ENCODE data around the gene GPC3.

Gene GPC3

DNA sequence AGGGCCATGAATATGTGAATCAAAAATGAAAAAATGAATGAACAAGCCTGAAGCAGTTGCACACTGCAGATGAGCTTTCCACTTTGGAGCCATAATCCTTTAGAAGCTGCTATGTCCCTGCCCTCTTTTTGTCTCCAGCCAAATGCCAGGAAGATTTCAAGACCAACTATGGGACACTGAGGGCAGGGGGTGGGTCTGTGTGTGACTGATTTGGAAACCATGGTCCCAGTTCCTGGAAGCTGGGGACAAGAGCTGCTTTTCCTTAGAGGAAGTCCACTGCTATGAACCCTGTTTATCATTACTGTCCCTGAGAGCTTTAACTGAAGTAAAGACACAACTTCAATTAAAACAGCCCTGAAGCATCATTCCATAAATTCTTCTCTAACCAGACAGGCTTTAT, 416.2 kb downstream of the GPC3 start:
- no peaks in the 10 kb centered on the region for H3K4me1 ChIP-seq (ENCODE audit: control insufficient read depth, low read length)
- no peak overlapping the region for H3K4me2 ChIP-seq (ENCODE audit: low read length)
- no peak overlapping the region for H3K27ac ChIP-seq (ENCODE audit: low read depth, low read length)
- no peaks in the 10 kb centered on the region for H3K9me3 ChIP-seq (ENCODE audit: control insufficient read depth, insufficient read depth, low read length)
- H3F3A ChIP-seq (ENCODE audit: control insufficient read depth, insufficient read depth), result no peaks in the 10 kb centered on the region
- no peaks in the 10 kb centered on the region for H3K27me3 ChIP-seq (ENCODE audit: control insufficient read depth, low read length)
- H3K9me2 ChIP-seq (replicated peaks; ENCODE audit: control insufficient read depth, low read length), result no peaks in the 10 kb centered on the region
- TF ChIP-seq EZH2phosphoT487 (IDR thresholded peaks at IDR 0.05; ENCODE audit: borderline replicate concordance, low read length), result no peak
- TF ChIP-seq, protein P1, sequence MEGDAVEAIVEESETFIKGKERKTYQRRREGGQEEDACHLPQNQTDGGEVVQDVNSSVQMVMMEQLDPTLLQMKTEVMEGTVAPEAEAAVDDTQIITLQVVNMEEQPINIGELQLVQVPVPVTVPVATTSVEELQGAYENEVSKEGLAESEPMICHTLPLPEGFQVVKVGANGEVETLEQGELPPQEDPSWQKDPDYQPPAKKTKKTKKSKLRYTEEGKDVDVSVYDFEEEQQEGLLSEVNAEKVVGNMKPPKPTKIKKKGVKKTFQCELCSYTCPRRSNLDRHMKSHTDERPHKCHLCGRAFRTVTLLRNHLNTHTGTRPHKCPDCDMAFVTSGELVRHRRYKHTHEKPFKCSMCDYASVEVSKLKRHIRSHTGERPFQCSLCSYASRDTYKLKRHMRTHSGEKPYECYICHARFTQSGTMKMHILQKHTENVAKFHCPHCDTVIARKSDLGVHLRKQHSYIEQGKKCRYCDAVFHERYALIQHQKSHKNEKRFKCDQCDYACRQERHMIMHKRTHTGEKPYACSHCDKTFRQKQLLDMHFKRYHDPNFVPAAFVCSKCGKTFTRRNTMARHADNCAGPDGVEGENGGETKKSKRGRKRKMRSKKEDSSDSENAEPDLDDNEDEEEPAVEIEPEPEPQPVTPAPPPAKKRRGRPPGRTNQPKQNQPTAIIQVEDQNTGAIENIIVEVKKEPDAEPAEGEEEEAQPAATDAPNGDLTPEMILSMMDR (IDR thresholded peaks at IDR 0.05; ENCODE audit: low read depth, low read length, poor library complexity, severe bottlenecking), result no peak
- H3K36me3 ChIP-seq (ENCODE audit: control insufficient read depth, low read length), result no peaks in the 10 kb centered on the region
- H4K20me1 ChIP-seq (ENCODE audit: control insufficient read depth, insufficient read depth, low read depth, low read length), result no peaks in the 10 kb centered on the region
- H3K79me2 ChIP-seq (ENCODE audit: control insufficient read depth, low read length), result no peaks in the 10 kb centered on the region
- H3K4me3 ChIP-seq (ENCODE audit: low read length), result no peak overlapping the region

DNA sequence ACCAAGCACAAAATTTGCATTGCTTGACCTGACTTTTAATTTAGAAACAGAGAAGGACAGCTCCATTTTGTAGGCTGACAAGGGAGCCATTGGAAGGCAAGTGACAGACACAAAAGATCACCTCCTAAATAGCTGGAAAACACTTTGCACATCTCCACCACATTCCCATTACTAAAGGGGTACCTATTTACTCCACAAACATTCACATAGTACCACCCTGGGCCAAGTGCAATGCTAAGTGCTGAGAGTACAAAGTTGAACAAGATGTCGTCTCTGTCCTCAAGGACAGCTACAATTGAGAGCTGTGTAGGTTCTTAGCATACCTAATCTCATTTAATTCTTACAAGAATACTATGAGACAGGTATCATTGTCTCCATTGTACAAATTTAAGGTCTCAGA, 417.3 kb downstream of the GPC3 start:
- no peaks in the 10 kb centered on the region for H3K9me3 ChIP-seq (ENCODE audit: control insufficient read depth, insufficient read depth, low read length)
- H3K79me2 ChIP-seq (ENCODE audit: control insufficient read depth, low read length), result no peaks in the 10 kb centered on the region
- no peaks in the 10 kb centered on the region for H3K4me1 ChIP-seq (ENCODE audit: control insufficient read depth, low read length)
- no peaks in the 10 kb centered on the region for H3K27me3 ChIP-seq (ENCODE audit: control insufficient read depth, low read length)
- no peak overlapping the region for H3K27ac ChIP-seq (ENCODE audit: low read depth, low read length)
- H3K4me2 ChIP-seq (ENCODE audit: low read length), result no peak overlapping the region
- no peaks in the 10 kb centered on the region for H4K20me1 ChIP-seq (ENCODE audit: control insufficient read depth, insufficient read depth, low read depth, low read length)
- H3K36me3 ChIP-seq (ENCODE audit: control insufficient read depth, low read length), result no peaks in the 10 kb centered on the region
- no peaks in the 10 kb centered on the region for H3F3A ChIP-seq (ENCODE audit: control insufficient read depth, insufficient read depth)
- TF ChIP-seq, protein P1 (IDR thresholded peaks at IDR 0.05; ENCODE audit: low read depth, low read length, poor library complexity, severe bottlenecking), result no peak
- TF ChIP-seq EZH2phosphoT487 (IDR thresholded peaks at IDR 0.05; ENCODE audit: borderline replicate concordance, low read length), result no peak
- no peaks in the 10 kb centered on the region for H3K9me2 ChIP-seq (replicated peaks; ENCODE audit: control insufficient read depth, low read length)
- no peak overlapping the region for H3K4me3 ChIP-seq (ENCODE audit: low read length)

DNA sequence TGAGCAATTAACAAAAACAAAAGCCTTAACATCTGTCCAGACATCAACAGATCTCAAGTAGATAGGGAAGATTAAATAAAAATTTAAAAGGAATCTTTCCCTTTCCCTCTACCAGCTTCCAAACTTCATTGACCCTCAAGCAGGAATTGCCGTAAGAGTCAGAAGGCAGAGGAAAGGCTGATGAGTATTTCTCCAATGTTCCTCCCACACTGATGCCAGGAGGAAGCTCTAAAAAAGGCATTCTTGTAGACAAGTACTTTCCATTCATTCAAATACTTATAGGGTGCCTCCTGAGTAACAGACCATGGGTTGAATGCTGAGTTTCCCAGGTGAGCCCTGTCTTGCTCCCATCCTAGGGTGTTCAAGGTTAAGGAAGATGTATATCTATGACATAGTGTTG, 418.5 kb downstream of the GPC3 start:
- H3K27ac ChIP-seq (ENCODE audit: low read depth, low read length), result no peak overlapping the region
- TF ChIP-seq EZH2phosphoT487 (IDR thresholded peaks at IDR 0.05; ENCODE audit: borderline replicate concordance, low read length), result no peak
- TF ChIP-seq, protein P1 (IDR thresholded peaks at IDR 0.05; ENCODE audit: low read depth, low read length, poor library complexity, severe bottlenecking), result no peak
- H3K36me3 ChIP-seq (ENCODE audit: control insufficient read depth, low read length), result no peaks in the 10 kb centered on the region

DNA sequence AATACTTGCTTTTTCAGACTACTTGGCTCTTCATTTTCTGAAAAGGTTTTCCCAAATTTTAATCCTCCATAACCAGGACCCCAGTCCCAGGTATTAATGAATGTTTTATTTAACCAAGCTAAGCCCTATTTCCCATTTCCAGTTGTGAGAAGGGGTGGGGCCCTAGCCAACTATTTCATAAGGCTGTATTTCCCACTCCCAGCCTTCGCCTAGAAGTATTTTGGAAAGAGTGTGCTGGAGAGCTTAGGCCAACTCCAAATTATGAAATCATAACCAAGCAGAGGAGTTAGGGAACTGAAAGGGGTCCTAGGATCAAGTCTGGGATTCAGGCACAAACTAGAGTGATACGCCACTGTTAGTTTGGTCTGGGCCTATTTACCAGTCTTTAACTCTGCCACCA, 421.7 kb downstream of the GPC3 start:
- TF ChIP-seq EZH2phosphoT487 (IDR thresholded peaks at IDR 0.05; ENCODE audit: borderline replicate concordance, low read length), result no peak
- TF ChIP-seq, protein P1 (IDR thresholded peaks at IDR 0.05; ENCODE audit: low read depth, low read length, poor library complexity, severe bottlenecking), result no peak
- no peak overlapping the region for H3K4me2 ChIP-seq (ENCODE audit: low read length)

More for the DNA sequence above, 418.5 kb downstream of the GPC3 start:
- H3K4me1 ChIP-seq (ENCODE audit: control insufficient read depth, low read length), result no peaks in the 10 kb centered on the region
- H3K27me3 ChIP-seq (ENCODE audit: control insufficient read depth, low read length), result no peaks in the 10 kb centered on the region
- no peaks in the 10 kb centered on the region for H3F3A ChIP-seq (ENCODE audit: control insufficient read depth, insufficient read depth)
- no peaks in the 10 kb centered on the region for H4K20me1 ChIP-seq (ENCODE audit: control insufficient read depth, insufficient read depth, low read depth, low read length)
- no peak overlapping the region for H3K4me3 ChIP-seq (ENCODE audit: low read length)
- no peaks in the 10 kb centered on the region for H3K9me3 ChIP-seq (ENCODE audit: control insufficient read depth, insufficient read depth, low read length)
- no peaks in the 10 kb centered on the region for H3K79me2 ChIP-seq (ENCODE audit: control insufficient read depth, low read length)
- no peak overlapping the region for H3K4me2 ChIP-seq (ENCODE audit: low read length)
- H3K9me2 ChIP-seq (replicated peaks; ENCODE audit: control insufficient read depth, low read length), result no peaks in the 10 kb centered on the region

More for the DNA sequence above, 421.7 kb downstream of the GPC3 start:
- H3K4me1 ChIP-seq (ENCODE audit: control insufficient read depth, low read length), result no peaks in the 10 kb centered on the region
- no peaks in the 10 kb centered on the region for H3K36me3 ChIP-seq (ENCODE audit: control insufficient read depth, low read length)
- H3F3A ChIP-seq (ENCODE audit: control insufficient read depth, insufficient read depth), result no peaks in the 10 kb centered on the region
- no peaks in the 10 kb centered on the region for H3K9me2 ChIP-seq (replicated peaks; ENCODE audit: control insufficient read depth, low read length)
- no peaks in the 10 kb centered on the region for H3K79me2 ChIP-seq (ENCODE audit: control insufficient read depth, low read length)
- H4K20me1 ChIP-seq (ENCODE audit: control insufficient read depth, insufficient read depth, low read depth, low read length), result no peaks in the 10 kb centered on the region
- no peak overlapping the region for H3K4me3 ChIP-seq (ENCODE audit: low read length)
- H3K27ac ChIP-seq (ENCODE audit: low read depth, low read length), result no peak overlapping the region
- H3K27me3 ChIP-seq (ENCODE audit: control insufficient read depth, low read length), result no peaks in the 10 kb centered on the region
- H3K9me3 ChIP-seq (ENCODE audit: control insufficient read depth, insufficient read depth, low read length), result no peaks in the 10 kb centered on the region

Data from DOHH2 (cell line).